GM23338 (cell line): Measurements from ENCODE around the gene PTPRN2. TPM values are rescaled to one million over a fixed set of nuclear protein-coding genes. Genes with fewer than 3 reads are reported as not detected.

Source experiments
- ATAC-seq: fragments of 200-7000 bp; cut with Tn5 transposase; 3 replicates; pipeline ENCODE4 v1.9.1; 2020
- DNase-seq: peaks from one replicate; pipeline ENCODE4 v3.0.0-alpha.2; 2015; ENCODE audit warnings: low spot score
- H2AFZ ChIP-seq: fragments of 200-600 bp; sonication (generic); 2 replicates; pipeline ENCODE4 v1.8.0; 2016; ENCODE audit warnings: antibody characterized with exemption, mild to moderate bottlenecking, moderate library complexity
- H3F3A ChIP-seq: fragments of 200-600 bp; sonication (generic); replicated peaks from 2 replicates; pipeline ENCODE4 v1.8.0; 2017; ENCODE audit warnings: antibody characterized with exemption, mixed run types, low read depth
- H3K27ac ChIP-seq: fragments of 200-600 bp; sonication (generic); 2 replicates; pipeline ENCODE4 v1.6.1; 2016; ENCODE audit warnings: low read depth
- H3K27me3 ChIP-seq: fragments of 200-600 bp; sonication (generic); 2 replicates; pipeline ENCODE4 v1.8.0; 2016; ENCODE audit warnings: mild to moderate bottlenecking, mixed run types, moderate library complexity; ENCODE audit not compliant: insufficient read depth
- H3K36me3 ChIP-seq: fragments of 200-600 bp; sonication (generic); 2 replicates; pipeline ENCODE4 v1.8.0; 2016; ENCODE audit warnings: mild to moderate bottlenecking; ENCODE audit not compliant: insufficient read depth
- H3K4me1 ChIP-seq: fragments of 200-600 bp; sonication (generic); 2 replicates; pipeline ENCODE4 v1.8.0; 2016; ENCODE audit warnings: mild to moderate bottlenecking, moderate library complexity; ENCODE audit not compliant: insufficient read depth
- H3K4me2 ChIP-seq: fragments of 200-600 bp; sonication (generic); 2 replicates; pipeline ENCODE4 v1.7.1; 2017; ENCODE audit warnings: mixed run types
- H3K4me3 ChIP-seq: fragments of 200-600 bp; sonication (generic); 2 replicates; pipeline ENCODE4 v1.6.1; 2016; ENCODE audit warnings: mixed run types
- H3K79me2 ChIP-seq: fragments of 200-600 bp; sonication (generic); replicated peaks from 2 replicates; pipeline ENCODE4 v1.8.0; 2017; ENCODE audit warnings: mild to moderate bottlenecking; ENCODE audit not compliant: insufficient read depth
- H3K9me2 ChIP-seq: fragments of 200-600 bp; sonication (generic); 2 replicates; pipeline ENCODE4 v1.8.0; 2017; ENCODE audit not compliant: insufficient read depth
- H4K20me1 ChIP-seq: fragments of 200-600 bp; sonication (generic); replicated peaks from 2 replicates; pipeline ENCODE4 v1.8.0; 2017; ENCODE audit warnings: mild to moderate bottlenecking; ENCODE audit not compliant: insufficient read depth
- H3K27ac Mint-ChIP-seq: 2 replicates; pipeline ENCODE4 v1.8.0; 2020; ENCODE audit warnings: inconsistent platforms, mild to moderate bottlenecking, moderate library complexity, mixed read lengths
- H3K27me3 Mint-ChIP-seq: 3 replicates; pipeline ENCODE4 v1.8.0; 2022; ENCODE audit warnings: low read depth, mild to moderate bottlenecking, moderate library complexity, mixed read lengths, inconsistent platforms; ENCODE audit not compliant: insufficient read depth, poor library complexity
- H3K36me3 Mint-ChIP-seq: 3 replicates; pipeline ENCODE4 v1.8.0; 2021; ENCODE audit warnings: low read depth, mild to moderate bottlenecking, inconsistent platforms, moderate library complexity, mixed read lengths
- H3K4me1 Mint-ChIP-seq: 3 replicates; pipeline ENCODE4 v1.8.0; 2020; ENCODE audit warnings: mild to moderate bottlenecking, inconsistent platforms, mixed read lengths
- H3K4me3 Mint-ChIP-seq: 3 replicates; pipeline ENCODE4 v1.8.0; 2021; ENCODE audit warnings: moderate library complexity, mild to moderate bottlenecking, inconsistent platforms, mixed read lengths
- H3K9me3 Mint-ChIP-seq: 3 replicates; pipeline ENCODE4 v1.8.0; 2020; ENCODE audit warnings: moderate library complexity, mild to moderate bottlenecking, inconsistent platforms, mixed read lengths
- CTCF ChIP-seq, 2 experiments: fragments of 200-600 bp in 1 of 2; sonication (generic) in 1 of 2; conservative IDR thresholded peaks; 2 replicates each; pipeline versions ENCODE4 v1.5.1 to v1.6.1; 2016 to 2017; ENCODE audit warnings: antibody characterized with exemption in 2 of 2, low read depth in 2 of 2, mild to moderate bottlenecking in 2 of 2, moderate library complexity in 1 of 2
- EZH2phosphoT487 ChIP-seq: fragments of 200-600 bp; sonication (generic); IDR thresholded peaks from one replicate; pipeline ENCODE4 v1.8.1; 2018; ENCODE audit warnings: antibody characterized with exemption; ENCODE audit not compliant: unreplicated experiment
- JUNB ChIP-seq: IDR thresholded peaks from one replicate; pipeline ENCODE4 v1.6.1; 2016; ENCODE audit warnings: antibody characterized with exemption; ENCODE audit not compliant: unreplicated experiment
- POLR2AphosphoS5 ChIP-seq: IDR thresholded peaks from 2 replicates; pipeline ENCODE4 v1.6.1; 2016; ENCODE audit warnings: antibody characterized with exemption, low read depth
- REST ChIP-seq: IDR thresholded peaks from one replicate; pipeline ENCODE4 v1.6.1; 2018; ENCODE audit warnings: antibody characterized with exemption; ENCODE audit not compliant: unreplicated experiment
- STAT1 ChIP-seq: IDR thresholded peaks from one replicate; pipeline ENCODE4 v1.6.1; 2016; ENCODE audit warnings: antibody characterized with exemption; ENCODE audit not compliant: unreplicated experiment
- ZNF114 ChIP-seq: fragments of 250-450 bp; sonication (Bioruptor Pico); IDR thresholded peaks from 2 replicates; pipeline ENCODE4 v1.5.0; 2020; ENCODE audit warnings: mild to moderate bottlenecking, moderate library complexity
- ZNF331 ChIP-seq: fragments of 250-450 bp; sonication (Bioruptor Pico); IDR thresholded peaks from 2 replicates; pipeline ENCODE4 v1.5.0; 2020; ENCODE audit warnings: low read depth, mild to moderate bottlenecking, moderate library complexity
- ZNF462 ChIP-seq: fragments of 250-450 bp; sonication (Bioruptor Pico); IDR thresholded peaks from 2 replicates; pipeline ENCODE4 v1.5.0; 2020; ENCODE audit warnings: mild to moderate bottlenecking, moderate library complexity
- polyA plus RNA-seq: library from polyadenylated mRNA; unstranded; fragments of >200 nt; fragmentation: Nextera tagmentation; extraction: Ambion mirVana; gene quantifications from 2 replicates; pipeline ENCODE4 v1.2.1, GENCODE V29; 2016
- total RNA-seq: library from RNA; depleted of rRNA; stranded (reverse); fragments of >200 nt; shearing (Covaris generic); gene quantifications from 2 replicates; pipeline ENCODE4 v1.2.3, GENCODE V29; 2014

Gene PTPRN2
- total and polyA plus RNA-seq, 2 experiments from 2014 or later: 0.87 to 4.0 TPM

- Mint-ChIP-seq H3K4me3 (no peak overlapping the region), H3K27ac (no peak overlapping the region), H3K9me3 (peaks cover 94% of the 10 kb centered on the region), H3K27me3 (peaks cover 16% of the 10 kb centered on the region), H3K36me3 (peaks cover 27% of the 10 kb centered on the region), H3K4me1 (peaks cover 47% of the 10 kb centered on the region)
- ATAC-seq: no peak
- no peak for DNase-seq
- Histone ChIP-seq H3K9me2 (no peaks in the 10 kb centered on the region), H2AFZ (no peak overlapping the region), H4K20me1 (no peaks in the 10 kb centered on the region), H3K27me3 (no peaks in the 10 kb centered on the region), H3K4me3 (no peak overlapping the region), H3K79me2 (no peaks in the 10 kb centered on the region), H3K27ac (no peak overlapping the region), H3K36me3 (no peaks in the 10 kb centered on the region; the same call in 1 of the 2 replicates), H3K4me1 (peaks cover 42% of the 10 kb centered on the region), H3K4me2 (no peak overlapping the region), H3F3A (peaks cover 14% of the 10 kb centered on the region; the same call in 1 of the 2 replicates)
- TF ChIP-seq ZNF462 (CRISPR knock-in tag) (no peak), EZH2phosphoT487 (no peak), STAT1 (no peak), JUNB (no peak)
Measured at GRCh38 chr7:158472596-158472995, 115.0 kb downstream of the PTPRN2 start.

GRCh38 chr7:158471716-158472115 lies 115.9 kb downstream of the PTPRN2 start:
- Mint-ChIP-seq H3K4me1 (peaks cover 47% of the 10 kb centered on the region), H3K36me3 (peaks cover 27% of the 10 kb centered on the region), H3K27ac (no peak overlapping the region), H3K9me3 (peaks cover 92% of the 10 kb centered on the region), H3K27me3 (peaks cover 16% of the 10 kb centered on the region), H3K4me3 (no peak overlapping the region)
- no peak overlapping the region for H2AFZ ChIP-seq
- H3K27me3 ChIP-seq: no peaks in the 10 kb centered on the region
- H3K27ac ChIP-seq: no peak overlapping the region
- no peak for ATAC-seq
- no peak overlapping the region for H3K4me3 ChIP-seq
- no peak for DNase-seq
- H3K4me2 ChIP-seq: no peak overlapping the region
- peaks cover 11% of the 10 kb centered on the region; the same call in 1 of the 2 replicates for H3F3A ChIP-seq
- peaks cover 35% of the 10 kb centered on the region for H3K4me1 ChIP-seq
- no peaks in the 10 kb centered on the region for H3K79me2 ChIP-seq
- H3K36me3 ChIP-seq: no peaks in the 10 kb centered on the region
- H3K9me2 ChIP-seq: no peaks in the 10 kb centered on the region
- H4K20me1 ChIP-seq: no peaks in the 10 kb centered on the region
- TF ChIP-seq CTCF (conservative IDR thresholded peaks at IDR 0.05; ENCODE audit: low read depth in 2 of 2) (no peak), STAT1 (no peak), JUNB (no peak), ZNF331 (no peak), ZNF114 (CRISPR knock-in tag) (no peak), POLR2AphosphoS5 (no peak), REST (no peak)
